ENCODE results near the gene GAST.
A peak's percentile ranks its signal among the peaks of the same experiment; 100 is the strongest.

- TF ChIP-seq CTCF (IDR thresholded peaks at IDR 0.05; ENCODE audit: low read length) (peak; percentile 94), EZH2 (IDR thresholded peaks at IDR 0.05; ENCODE audit: borderline replicate concordance, low read length) (no peak)
Measured at GRCh38 chr17:41665566-41666236, 46.4 kb upstream of the GAST start.

Measured in OCI-LY1 (cell line).